GM21825 (cell line): ENCODE results near the gene GPC4.

Experiments
- ATAC-seq: cut with Tn5 transposase; IDR thresholded peaks from one replicate; pipeline ENCODE4 v1.9.1; 2021; ENCODE audit warnings: mild to moderate bottlenecking, moderate library complexity; ENCODE audit not compliant: unreplicated experiment

GPC4 gene

DNA sequence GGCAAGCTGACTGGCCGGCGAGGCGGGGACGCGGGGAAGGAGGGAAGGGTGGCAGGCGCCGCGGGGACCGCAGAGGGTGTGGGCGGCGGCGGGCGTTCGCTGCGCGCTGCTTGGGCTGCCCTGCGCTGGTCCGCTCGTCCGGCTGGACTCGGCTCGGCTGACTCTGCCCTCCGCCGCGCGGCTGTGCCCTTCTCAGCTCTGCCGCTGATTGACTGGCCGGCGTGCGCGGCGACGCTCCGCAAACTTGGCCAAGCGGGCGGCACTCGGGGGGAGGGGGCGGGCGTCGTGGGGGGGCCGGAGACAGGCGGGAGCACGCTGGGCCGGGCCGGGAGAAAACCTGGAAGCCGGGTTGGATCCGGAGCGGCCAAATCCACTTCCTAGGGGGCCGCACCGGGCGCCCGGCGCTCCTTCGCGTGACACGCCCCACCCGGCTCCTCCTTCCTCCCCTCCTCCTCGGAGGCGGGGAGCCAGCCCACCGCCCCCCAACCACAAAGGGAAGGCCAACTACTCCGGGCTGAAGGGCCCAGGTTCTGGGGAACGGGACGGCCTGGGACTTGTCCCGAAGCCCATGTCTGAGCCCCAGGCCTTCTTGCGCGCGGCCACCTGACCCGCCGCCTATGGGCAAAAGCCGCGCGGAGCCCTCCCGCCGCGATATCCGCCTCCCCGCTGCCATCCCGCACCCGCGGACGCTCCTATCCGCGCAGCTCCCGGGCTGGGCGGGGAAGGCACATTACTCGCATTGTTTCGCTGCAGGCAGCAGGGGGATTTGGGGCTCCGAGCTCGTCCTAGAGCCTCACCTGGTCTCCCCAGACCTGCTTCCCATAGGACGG, at the start of gene GPC4:
GPC4 (minus strand) TSS at position 214 of the 830 bp plus-strand sequence. CDS start 524 bp downstream, outside the sequence.
- ATAC-seq: no peak

DNA sequence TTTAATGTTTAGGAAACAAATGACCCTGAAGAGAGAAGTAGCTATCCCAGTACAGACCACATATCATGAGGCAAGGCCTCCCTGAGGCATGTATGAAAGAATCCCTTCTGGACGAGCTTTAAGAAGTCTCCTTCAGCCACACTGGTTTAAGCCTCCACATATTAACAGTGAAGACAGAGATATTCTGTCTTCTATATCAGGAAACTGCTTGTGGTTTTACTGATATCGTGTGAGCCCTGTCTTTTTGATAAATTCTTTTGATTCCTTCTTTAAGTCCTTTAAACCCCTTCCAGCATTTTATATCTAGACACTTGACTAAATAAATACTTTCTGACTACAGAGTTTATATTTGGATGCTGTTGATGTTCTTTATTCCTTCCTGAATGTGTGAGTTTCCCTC, 45.9 kb upstream of the GPC4 start:
- ATAC-seq: no peak

DNA sequence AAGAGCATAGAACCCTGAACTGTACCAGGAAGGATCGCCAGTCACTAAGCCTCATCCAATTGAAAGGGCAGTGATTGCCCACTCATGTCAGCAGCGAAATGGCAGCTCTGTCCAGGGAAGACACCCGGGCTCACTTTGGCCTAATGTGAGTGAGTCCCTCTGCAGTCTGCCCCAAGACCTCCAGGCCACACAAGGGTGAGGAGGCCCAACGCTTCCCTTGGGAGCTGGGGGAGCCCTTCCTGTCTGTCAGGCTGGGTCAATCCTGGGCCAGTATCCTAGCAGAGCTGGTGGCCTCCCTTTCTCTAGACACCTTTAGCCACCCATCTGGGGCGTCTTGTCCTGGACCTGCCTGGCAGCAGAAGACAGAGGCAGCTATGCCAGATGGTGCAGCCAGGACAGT, 39.6 kb upstream of the GPC4 start:
- no peak for ATAC-seq

DNA sequence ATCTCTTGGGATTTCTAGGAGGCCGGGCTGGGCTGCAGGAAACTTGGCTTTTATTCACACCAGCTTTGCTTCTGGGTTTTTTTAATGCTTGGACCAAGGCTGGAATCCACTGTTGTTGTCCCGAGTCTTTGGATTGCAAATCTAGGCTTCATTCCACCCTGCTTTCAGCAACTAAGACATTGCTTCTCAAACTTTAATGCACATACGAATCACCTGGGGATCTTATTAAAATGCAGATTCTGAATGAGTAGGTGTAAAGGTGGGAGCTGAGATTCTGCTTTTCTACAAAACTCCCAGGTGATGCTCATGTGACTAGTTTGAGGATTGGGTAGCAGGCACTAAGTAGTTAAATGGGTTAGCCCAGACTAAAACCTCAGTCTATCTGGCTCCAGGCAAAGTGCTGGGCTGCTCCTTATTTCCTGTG, 39.2 kb upstream of the GPC4 start:
- ATAC-seq: no peak

DNA sequence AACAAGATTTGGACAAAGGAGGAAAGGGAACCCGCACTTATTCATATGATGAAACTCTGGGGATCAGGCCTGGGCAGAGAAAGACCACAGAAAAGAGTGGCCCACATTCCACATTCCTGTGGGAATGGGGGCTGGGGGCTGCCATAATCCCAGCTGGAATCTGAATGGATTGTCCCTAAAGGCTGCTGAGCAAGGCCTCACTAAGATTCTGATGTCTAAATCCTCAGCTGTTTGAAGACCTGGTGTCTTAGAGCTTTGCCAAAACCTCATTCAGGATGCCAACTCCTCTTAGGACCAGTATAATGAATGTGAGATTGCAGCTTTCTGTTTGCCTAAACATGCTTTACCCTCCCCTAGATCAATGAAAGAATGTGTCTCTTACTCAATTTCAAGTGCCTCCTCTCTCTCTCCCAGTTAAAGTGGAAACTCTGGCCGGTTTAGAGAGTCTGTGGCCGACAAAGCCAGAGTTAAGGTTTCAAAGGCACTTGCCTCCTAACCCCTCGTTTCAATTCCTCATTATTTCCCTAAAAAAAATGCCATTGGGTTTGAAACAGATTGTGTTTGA, 33.3 kb upstream of the GPC4 start:
- ATAC-seq: no peak

DNA sequence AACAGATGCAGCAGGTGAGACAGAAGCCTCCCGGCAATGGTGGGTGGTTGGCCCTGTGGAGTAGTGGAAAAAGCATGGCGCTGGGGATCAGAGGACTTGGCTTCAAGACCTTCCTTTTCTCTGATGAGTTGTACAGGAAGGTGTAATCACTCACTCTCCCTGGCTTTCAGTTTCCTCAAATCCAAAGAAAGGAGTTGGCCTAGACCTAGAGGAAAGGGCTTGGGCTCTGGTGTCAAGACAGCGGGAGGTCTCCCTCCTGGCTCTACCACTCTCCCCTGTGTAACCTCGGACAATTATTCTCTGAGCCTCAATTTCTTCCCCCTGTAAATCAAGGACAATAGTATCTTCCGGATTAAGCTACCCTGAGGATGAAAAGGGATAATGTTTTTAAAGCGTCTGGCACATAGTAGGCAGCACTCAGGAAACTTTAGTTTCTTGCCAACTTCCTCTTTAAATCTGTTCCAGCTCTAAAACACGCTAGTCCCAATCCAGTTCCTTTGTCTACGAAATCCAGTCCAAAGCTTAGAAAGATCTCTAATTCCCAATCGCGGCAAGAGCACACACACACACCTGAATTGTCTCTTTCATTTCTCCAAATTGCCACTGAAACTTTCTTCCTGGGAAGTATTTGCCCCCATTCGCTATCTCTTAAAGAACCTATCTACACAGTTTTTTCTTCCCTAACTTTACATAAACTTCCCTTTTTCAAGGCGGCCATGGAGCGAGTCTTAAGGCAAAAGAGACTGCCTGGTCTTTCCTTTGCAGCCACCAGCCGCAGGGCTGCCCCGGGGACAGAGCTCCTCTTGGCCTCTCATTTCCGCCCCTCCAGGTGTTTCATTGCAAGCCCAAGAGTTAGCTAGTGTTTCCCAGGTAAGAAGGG, 29.9 kb upstream of the GPC4 start:
- no peak for ATAC-seq

DNA sequence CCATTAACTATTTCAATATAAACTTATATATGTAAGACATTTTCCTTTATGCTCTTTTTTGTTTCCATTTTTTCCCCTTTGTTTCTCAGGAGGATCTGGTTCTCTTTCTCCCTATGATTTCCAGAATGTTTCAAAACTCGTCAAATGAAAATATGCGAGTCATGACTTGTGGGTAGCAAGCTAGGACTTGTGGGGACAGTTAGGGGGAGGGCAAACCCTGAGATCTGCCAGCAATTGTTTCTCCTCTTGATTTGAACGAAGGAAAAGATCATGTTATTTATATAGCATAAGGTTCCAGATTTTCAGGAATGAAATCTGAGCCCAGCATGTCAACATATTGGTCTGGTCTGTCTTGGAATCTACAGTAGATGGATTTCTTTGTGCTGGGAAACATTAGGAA, 28.9 kb upstream of the GPC4 start:
- no peak for ATAC-seq

DNA sequence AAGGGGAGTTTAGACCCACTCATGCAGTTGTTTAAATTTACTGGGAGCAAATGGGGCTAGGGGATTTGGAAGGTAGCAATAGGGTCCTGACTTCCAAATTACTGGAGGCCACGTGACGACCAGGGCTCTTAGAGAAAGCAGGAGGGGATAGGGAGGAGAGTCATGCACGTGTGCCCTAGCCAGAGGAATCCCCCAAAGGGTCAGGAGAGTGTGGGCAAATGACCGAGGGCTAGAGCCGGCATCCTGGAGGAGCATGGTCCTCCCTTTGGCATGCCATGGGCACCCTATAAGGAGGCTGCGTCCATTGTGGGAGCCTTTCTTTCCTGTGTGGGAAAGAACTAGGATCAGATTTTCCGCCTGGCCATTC, 25.5 kb upstream of the GPC4 start:
- ATAC-seq: no peak

DNA sequence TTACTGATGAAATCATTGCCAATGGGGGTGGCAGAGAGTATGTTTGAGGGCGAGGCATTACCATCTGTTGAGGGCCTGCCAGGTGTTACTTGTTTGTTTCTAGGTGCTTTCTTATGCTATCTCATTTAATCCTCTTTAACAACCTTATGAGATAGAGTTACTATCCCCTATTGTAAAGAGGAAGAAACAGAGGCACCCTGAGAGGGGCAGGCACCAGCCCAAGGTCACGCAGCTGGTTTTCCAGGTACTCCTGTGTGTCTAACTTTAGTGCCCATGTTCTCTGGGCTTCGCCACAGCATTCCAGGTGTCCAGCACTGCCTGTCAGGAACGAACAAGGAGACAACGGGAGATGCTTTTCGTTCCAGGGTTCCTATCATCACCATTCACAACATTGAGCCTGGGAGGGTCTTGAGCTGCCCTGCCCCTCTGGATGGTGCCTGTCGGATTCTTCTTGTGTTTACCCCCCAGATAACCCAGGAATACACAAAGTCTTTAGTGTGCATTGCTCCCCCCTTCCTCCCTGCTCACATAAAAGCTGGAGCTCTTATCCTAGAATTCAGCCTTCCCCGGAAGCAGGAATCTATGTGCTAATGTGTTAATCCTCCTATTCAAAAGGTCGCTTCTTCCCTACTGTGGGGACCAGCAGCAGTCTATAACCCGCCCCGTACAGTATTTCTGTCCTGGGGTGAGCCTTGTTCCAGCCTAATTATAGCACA, 24.9 kb upstream of the GPC4 start:
- no peak for ATAC-seq

DNA sequence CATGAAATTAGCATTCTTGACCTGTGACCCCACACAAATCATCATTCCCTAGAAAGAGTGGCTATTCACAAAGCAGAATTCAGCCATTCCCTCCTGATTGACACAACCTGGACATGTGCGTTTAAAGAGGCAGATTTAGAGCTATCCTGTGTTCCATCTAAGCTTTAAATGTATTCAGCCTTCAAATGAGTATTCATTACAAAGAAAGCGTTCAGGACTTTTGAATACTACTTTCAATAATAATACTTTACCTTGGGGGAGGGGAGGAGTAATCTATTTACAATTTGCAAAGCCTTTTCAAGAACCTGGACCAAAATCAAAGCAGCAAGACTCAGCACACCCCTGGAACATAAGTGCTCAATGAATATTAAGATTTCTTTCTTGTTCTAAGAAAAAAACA, 22.5 kb upstream of the GPC4 start:
- no peak for ATAC-seq

DNA sequence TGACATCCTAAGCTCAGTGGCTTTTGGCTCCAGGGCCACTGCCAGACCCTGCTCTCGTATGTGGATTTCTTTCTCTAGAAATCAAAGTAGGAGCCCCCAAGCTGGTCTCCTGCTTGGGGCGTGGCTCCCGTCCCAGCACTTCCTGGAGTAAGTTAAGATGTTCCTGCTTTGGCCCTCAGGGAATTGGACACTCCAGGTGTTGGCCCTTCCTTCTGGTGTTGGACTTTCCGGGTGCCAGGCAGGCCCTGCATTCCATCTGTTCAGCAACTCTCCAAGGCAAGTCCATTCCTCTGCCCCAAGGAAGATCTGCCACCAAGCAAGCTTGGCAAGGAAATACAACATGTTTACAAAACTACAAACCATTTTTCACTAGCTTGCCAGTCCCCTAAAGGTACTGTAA, 22.1 kb upstream of the GPC4 start:
- ATAC-seq: no peak

DNA sequence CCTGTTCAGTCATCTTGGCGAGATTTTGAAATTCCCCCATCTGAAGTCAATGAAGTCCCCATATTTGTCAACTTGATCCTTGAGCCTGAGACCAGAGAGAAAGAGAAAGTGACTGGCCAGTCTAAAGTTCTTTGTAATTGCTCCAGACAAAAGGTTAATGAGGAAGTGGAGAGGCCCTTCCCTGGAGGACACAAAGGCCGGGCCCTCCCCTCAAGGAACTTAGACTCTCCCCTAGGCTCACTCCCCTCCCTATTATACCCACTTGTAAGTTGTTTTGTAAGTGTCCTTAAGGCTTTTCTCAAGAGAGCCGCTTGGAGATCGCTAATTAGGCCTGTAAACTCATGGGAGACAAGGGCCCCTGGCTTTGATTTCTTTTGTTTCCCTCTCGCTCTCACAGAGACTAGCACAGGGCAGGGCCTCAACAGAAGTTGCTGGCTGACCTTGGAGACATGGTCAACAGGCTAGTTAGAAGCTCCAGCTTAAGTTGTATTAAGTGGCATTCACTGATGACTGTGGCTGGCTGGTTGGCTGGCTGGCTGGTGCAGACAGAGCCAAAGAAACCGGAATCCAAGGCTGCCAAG, 20.3 kb upstream of the GPC4 start:
- ATAC-seq: no peak

DNA sequence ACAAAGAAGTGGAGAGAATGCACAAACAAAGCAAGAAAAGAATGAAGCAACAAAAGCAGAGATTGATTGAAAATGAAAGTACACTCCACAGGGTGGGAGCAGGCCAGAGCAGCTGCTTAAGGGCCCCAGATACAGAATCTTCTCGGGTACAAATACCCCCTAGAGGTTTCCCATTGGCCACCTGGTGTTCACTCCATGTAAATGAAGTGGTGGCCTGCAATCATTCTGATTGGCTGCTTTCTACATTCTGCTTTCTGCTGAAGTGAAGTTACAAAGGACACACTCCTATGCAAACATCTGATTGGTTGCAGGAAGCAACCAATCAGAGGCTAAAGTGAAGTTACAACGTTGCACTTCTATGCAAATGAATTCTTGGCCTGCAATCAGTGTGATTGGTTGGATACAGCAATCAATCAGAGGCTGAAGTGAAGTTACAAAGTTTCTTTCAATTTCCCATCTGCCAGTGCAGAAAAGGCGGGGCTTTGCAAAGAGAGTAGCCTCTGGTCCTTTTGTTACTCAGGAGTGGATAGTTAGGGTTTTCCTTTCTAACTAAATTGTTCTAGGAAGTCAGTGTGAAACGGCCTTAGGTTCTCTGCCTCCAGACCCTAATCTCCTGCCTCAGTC, 19.0 kb upstream of the GPC4 start:
- ATAC-seq: no peak

DNA sequence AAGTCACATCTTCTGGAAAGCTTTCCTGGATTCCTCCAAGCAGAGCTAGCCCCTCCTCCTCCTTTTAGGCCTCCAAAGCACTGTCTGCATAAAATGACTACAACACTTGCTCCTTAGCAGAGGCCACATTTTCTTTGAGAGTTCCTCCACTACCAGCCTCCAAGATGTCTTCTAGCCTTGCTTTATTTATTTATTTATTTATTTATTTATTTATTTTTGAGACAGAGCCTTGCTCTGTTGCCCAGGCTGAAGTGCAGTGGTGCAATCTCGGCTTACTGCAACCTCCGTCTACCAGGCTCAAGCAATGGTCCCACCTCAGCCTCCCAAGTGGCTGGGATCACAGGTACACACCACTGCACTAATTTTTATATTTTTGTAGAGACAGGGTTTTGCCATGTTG, 4.6 kb upstream of the GPC4 start:
- ATAC-seq: no peak

DNA sequence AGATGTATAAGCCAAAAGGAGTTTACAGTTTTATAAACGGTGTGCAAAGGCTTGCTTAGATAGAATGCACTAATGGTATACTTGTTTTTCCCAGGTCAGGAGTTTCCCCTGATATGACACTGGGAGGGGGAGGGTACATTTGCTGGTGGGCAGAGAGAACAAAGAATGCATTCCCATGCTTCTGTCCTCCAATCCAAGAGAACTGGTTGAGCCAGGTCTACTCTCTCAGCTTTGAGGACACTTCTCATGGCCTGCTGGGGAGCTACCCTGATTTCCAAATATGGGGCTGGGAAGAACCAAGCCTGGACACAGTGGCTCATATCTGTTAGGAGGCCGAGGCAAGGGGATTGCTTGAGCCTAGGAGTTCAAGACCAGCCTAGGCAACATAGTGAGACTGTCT, 3.3 kb upstream of the GPC4 start:
- ATAC-seq: no peak

DNA sequence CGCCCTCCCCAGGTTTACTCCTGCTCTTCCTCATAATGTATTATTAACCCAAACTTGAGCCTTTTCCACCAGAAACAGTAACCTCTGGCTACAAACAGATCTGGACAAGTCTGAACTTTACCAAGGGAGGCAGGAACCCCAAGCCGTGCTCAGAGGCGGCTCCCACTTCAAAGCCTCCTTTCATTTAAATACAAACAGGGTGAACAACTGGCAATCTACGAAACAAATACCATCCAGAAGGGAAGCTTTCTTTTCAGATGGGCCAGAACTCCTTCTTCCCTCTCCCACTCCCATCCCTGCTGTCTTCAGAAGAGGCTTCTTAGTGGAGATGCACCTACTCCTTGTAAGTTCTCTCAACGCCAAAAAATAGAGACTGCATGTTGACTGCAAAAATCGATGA, 2.1 kb upstream of the GPC4 start:
- no peak for ATAC-seq

DNA sequence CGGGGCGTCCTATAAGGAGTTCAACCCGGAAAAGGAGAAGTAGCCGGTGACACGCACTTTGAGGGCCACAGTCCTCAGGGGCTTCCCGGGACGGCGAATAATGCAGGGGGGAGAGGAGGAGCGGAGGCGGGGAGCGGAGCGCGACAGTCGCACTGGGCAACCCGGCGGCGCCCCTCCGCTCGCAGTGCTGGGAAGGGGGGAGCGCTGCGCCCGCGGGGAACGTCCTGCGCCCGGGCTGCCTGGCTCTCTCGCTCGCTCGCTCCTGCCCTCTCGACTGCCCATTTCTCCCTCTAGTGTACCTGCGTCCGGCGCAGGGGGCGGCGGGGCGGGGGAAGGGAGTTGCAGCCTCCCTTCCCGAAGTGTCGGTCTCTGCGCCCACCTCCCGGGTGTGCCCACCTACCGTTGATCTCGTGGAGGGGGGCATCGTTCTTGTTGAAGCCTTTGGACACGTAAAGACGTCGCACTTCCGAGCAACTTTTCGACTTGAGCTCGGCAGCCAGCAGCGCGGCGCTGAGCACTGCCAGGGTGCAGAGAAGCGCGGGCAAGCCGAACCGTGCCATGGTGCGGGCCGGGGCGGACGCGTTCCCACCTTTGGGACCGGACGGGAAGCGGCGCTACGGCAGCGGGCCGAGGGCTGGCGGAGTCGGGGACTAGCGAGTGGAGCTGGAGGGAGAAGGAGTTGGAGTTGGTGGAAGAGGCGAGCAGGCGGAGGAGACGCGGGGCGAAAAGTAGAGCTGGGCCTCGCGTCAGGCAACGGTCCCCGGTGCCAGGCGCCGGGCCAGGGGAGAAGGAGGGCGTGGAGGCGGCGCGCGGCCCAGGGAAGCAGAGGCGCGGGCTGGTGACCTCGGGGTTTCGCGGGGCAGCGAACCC, 648 bp downstream of the GPC4 start:
- no peak for ATAC-seq

DNA sequence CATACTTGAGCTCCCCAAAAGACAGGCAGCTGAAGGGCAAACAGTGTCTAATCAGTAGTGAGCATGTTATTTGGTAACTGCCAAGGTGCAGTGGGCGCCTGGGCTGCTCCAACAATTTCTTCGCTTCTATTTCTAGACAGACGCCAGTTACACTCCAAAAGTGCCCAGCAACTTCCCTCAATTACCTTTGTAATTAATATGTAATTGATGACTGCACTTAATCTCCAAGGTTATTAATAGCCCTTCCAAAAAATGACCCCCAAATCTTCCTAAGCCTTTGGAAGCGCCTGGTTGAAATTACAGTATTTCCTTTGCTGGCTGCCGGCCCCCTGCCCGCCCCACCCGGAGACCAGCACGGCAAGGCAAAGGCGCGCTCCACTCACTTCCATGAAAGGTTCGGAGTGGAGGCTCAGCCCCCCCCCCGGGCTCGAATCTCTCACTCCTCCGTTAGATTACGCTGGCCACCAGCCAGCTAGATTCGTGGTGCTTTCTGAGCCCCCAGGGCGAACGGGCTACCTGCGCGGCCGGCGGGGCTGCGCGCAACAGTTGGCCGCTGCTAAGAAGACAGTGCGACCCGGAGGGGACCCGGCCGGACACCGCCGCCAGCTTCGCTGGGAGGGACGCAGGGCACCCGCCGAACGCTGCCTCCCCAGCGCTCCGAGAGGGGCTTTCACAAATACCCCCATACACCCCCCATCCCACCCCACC, 1.9 kb downstream of the GPC4 start:
- ATAC-seq: no peak

DNA sequence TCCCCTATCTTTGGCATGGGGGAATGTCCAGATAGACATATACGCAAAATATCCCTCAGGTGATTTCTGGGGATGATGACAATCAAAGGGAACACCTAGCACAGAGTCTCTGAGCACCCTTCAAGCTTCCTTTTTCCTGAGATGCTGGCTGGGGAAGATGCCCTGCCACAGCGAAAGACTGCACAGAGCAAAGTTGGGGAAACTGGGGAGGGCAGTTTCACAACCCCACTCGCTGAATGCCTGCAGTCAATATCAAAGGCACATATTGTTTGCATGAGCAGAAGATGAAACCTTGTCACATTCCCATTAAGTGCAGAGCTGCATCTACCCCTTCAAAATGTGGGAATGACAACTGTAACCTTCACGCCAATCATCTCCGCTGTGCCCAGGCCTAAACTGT, 2.6 kb downstream of the GPC4 start:
- ATAC-seq: no peak
